HUES48 (cell line): ENCODE data around the gene LRRC45.

Experiments used
- H3K27ac ChIP-seq: one replicate; pipeline ENCODE4 v1.7.0; 2013; ENCODE audit warnings: low read depth, low read length, inconsistent platforms
- H3K27me3 ChIP-seq: 2 replicates; pipeline ENCODE4 v1.6.1; 2013; ENCODE audit warnings: mild to moderate bottlenecking, low read length; ENCODE audit not compliant: control insufficient read depth, insufficient read depth
- H3K36me3 ChIP-seq: 2 replicates; pipeline ENCODE4 v1.6.1; 2013; ENCODE audit warnings: low read length; ENCODE audit not compliant: control insufficient read depth, insufficient read depth
- H3K4me1 ChIP-seq: 2 replicates; pipeline ENCODE4 v1.6.1; 2013; ENCODE audit warnings: mild to moderate bottlenecking, low read length; ENCODE audit not compliant: control insufficient read depth, insufficient read depth
- H3K4me3 ChIP-seq: 2 replicates; pipeline ENCODE4 v1.5.1; 2013; ENCODE audit warnings: mild to moderate bottlenecking, low read depth, low read length
- H3K9ac ChIP-seq: 2 replicates; pipeline ENCODE4 v1.6.1; 2013; ENCODE audit warnings: mild to moderate bottlenecking, low read depth, low read length, moderate library complexity
- H3K9me3 ChIP-seq: 2 replicates; pipeline ENCODE4 v1.6.1; 2013; ENCODE audit warnings: low read length; ENCODE audit not compliant: control insufficient read depth, insufficient read depth

The LRRC45 gene

DNA sequence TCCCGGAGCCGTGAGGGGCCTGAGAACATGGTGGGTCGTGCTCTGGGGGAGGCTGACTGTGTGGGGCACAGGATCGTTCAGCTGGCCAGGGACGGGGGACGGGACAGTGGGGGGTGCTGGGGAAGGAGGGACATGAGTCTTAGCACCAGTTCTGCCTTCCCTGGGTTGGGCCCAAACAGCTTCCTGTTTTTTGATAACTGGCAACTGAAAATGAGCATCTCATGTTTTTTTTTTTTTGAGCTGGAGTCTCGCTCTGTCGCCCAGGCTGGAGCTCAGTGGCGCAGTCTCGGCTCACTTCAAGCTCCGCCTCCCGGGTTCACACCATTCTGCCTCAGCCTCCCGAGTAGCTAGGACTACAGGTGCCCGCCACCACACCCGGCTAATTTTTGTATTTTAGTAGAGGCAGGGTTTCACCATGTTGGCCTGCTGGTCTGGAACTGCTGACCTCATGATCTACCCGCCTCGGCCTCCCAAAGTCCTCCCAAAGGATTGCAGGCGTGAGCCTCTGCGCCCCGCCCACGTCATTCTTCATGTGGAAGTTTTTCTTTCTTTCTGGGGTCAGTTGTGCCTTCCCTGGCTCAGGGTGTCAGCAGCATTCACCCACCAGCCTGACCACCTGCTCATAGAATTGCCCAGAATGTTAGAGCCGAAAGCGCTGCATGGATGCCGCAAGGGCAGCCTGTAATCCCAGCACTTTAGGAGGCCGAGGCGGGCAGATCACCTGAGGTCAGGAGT lies 39.3 kb upstream of the LRRC45 start:
- Histone ChIP-seq H3K4me1 (no peaks in the 10 kb centered on the region), H3K36me3 (peaks cover 46% of the 10 kb centered on the region), H3K27ac (no peak overlapping the region), H3K27me3 (no peaks in the 10 kb centered on the region), H3K9ac (no peak overlapping the region), H3K9me3 (no peaks in the 10 kb centered on the region), H3K4me3 (no peak overlapping the region)

DNA sequence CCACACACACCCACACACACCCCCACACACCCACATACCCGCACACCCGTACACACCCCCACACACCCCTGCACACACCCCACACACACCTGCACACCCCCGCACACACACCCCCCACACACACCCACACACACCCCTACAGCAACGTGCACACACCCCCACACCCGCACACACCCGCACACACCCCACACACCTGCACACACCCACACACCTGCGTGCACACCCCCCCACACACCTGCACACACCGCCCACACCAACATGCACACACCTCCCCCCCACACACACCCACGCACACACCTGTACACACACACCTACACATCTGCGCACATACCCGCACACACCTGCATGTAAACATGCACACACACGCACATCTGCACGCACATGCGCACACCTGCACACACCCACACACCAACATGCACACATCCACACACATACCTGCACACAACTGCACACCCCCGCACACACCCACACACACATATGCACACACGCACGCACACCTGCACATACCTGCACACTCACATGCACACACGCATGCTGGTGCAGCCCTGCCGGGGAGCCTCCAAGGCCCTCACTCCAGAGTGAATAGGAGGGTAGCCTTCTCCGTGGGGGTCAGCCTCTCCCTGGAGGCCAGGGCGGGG lies 38.2 kb upstream of the LRRC45 start:
- Histone ChIP-seq H3K9me3 (no peaks in the 10 kb centered on the region), H3K36me3 (peaks cover 40% of the 10 kb centered on the region), H3K9ac (no peak overlapping the region), H3K4me1 (no peaks in the 10 kb centered on the region), H3K4me3 (no peak overlapping the region), H3K27ac (no peak overlapping the region), H3K27me3 (no peaks in the 10 kb centered on the region)

DNA sequence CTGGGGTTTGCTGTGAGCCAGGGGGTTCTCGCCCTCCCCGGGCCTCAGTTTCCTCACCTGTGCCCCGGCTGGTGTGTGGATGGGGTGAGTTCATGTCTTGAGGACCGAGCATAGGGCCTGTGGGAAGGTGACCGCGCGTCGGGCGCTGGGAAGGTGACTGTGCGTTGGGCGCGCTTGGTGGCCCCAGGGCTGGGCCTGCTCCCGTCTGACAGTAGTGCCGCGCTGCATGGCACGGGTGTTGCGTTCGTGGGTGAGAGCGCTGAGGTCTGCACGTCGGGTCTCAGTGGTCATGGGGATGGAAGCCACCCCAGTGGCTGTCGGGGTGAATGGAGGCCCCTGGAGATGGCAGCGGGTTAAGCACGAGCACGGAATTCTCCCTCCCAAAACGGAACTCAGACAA lies 36.5 kb upstream of the LRRC45 start:
- peaks cover 35% of the 10 kb centered on the region for H3K36me3 ChIP-seq

DNA sequence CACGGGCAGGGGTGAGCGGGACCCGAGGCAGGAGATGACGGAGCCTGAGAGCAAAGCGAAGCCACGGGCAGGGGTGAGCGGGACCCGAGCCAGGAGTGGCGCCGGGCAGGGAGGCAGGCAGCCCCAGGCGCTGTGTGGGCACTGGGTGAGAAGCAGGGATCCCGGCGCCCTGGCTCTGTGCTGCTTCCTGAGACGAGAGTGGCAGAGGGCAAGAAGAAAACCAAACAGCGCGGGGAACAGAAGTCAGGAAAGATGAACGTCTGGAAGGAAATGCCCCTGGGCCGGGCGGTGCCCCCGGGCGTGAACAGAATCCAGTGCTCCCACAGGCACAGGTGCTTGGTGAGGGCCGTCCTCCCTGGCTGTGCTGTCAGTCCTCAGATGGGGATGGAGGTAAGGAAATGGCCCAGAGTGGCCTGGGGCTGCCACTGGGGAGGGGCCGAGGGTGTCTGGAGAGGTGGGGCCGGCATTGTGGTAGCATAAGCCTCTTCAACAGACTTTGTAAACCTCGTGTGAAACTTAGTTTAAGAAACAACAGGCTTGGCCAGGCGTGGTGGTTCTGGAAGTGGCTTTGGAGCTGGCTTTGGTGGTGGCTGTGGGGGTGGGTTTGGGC lies 35.8 kb upstream of the LRRC45 start:
- no peak overlapping the region for H3K9ac ChIP-seq
- no peaks in the 10 kb centered on the region for H3K27me3 ChIP-seq
- no peak overlapping the region for H3K4me3 ChIP-seq
- no peak overlapping the region for H3K27ac ChIP-seq
- peaks cover 9% of the 10 kb centered on the region for H3K4me1 ChIP-seq
- no peaks in the 10 kb centered on the region for H3K9me3 ChIP-seq
- peaks cover 34% of the 10 kb centered on the region for H3K36me3 ChIP-seq

More for the DNA sequence above, 36.5 kb upstream of the LRRC45 start:
- Histone ChIP-seq H3K4me3 (no peak overlapping the region), H3K9me3 (no peaks in the 10 kb centered on the region), H3K27me3 (no peaks in the 10 kb centered on the region), H3K4me1 (peaks cover 3% of the 10 kb centered on the region), H3K27ac (no peak overlapping the region), H3K9ac (no peak overlapping the region)

DNA sequence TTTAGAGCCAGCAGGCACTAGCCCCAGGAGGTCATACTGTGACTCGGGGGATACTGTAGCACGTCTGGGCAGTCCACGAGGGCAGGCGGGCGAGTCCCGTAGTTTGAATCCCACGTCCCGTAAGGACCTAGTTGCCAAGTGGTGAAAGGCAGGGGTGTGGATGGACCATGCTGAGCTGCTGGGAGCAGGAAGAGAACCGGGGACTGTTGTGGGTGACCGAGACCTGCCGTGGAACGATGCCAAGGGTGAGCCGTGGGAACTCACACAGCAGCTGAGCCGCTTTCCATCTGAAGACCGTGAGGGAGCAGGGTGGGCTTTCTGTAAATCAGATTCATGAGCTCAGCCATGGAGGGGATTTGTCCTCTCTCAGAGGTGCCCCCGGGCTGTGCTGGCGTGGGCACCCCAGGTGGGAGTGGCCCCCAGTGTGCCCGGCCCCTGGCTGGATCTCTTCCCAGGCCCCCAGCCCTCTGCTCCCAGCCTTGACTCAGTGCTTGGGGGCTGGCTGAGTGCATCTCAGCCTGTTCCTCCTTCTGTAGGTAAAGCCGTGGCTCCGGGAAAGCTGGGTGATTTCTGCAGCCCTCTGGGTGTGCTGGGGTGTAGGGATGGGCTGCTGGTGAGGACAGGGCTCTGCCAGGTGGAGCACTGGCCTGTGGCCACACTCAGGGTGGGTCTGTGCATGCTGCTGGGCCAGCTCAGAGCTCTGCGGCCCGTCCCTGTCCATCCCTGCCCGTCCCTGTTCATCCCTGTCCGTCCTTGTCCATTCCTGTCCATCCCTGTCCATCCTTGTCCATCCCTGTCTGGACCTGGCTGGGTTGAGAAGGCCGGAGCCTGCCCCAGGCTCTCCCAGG lies 32.0 kb upstream of the LRRC45 start:
- no peaks in the 10 kb centered on the region for H3K9me3 ChIP-seq
- no peak overlapping the region for H3K9ac ChIP-seq
- H3K27ac ChIP-seq: no peak overlapping the region
- peaks cover 14% of the 10 kb centered on the region for H3K36me3 ChIP-seq
- peaks cover 16% of the 10 kb centered on the region for H3K4me1 ChIP-seq
- no peaks in the 10 kb centered on the region for H3K27me3 ChIP-seq
- no peak overlapping the region for H3K4me3 ChIP-seq

DNA sequence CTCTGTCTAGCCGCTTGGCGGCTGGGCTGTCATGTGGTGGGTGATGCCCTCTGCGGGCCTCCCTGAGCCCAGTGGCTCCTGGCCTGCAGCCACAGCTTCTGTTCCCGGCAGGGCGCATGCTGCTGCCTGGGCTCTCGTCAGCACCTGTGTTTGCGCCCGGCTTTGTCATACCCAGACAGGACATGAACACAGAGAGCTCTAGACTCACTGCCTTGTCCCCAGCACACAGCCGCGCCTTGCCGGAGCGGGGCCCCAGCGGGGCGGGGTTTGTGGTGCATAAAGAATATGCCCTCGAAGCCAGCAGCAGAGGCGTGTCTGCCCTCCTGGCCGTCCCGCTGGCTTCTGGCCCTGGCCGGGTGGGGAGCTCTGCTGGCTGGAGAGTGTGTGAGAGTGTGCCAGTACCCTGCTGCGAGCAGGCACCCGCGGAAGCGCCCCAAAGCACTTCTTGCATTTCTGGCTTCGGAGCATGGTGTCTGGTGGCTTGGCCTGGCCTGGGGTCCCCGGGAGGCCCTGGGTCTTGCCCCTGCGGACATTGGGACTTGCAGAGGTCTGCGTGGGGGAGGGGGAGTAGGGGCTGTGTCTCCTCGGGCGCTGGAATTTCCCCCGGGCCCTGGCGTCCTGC lies 31.3 kb upstream of the LRRC45 start:
- no peak overlapping the region for H3K9ac ChIP-seq
- H3K27me3 ChIP-seq: no peaks in the 10 kb centered on the region
- H3K4me3 ChIP-seq: no peak overlapping the region
- peak overlapping the region; percentile 64 for H3K27ac ChIP-seq
- peaks cover 16% of the 10 kb centered on the region for H3K4me1 ChIP-seq
- no peaks in the 10 kb centered on the region for H3K9me3 ChIP-seq
- H3K36me3 ChIP-seq: peaks cover 9% of the 10 kb centered on the region; the same call in 1 of the 2 replicates

DNA sequence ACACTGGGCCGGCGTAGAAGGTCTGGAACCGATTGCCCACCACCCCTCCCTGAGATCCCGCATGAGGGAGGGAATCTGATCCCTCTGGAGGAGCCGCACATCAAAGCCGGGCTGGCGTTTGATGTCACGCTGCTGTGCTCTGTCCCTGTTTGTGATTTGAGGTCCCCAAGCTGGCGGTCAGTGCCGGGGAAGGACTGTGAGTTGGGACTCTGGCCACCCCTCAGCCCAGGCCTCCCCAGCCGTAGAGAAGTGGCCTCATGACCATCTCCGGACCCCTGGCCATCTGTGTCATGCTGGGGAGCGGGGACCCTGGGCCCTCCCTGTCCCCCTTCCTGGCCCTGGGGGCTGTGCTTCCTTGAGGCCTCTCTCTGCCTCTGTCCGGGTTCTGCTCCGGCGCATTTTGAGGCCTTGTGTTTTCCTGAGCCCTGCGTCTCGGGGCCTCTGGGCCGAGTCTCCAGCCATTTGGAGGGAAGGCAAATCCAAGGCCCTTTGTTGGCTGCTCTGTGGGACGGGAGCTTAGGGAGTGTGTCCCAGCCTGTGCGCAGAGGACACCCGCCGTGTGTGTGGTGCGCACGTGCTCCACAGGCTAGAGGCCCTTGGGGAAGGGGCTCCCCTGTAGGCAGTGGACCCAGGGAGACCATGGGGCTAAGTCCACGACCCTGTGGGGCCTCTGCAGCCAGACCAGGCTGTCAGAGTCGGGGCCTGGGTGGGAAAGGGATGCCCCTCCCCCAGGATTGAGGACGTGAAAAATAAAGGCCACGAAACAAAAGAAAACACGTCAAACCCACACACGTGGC lies 30.6 kb upstream of the LRRC45 start:
- H3K27me3 ChIP-seq: no peaks in the 10 kb centered on the region
- no peaks in the 10 kb centered on the region for H3K9me3 ChIP-seq
- H3K4me3 ChIP-seq: no peak overlapping the region
- H3K27ac ChIP-seq: peak overlapping the region; percentile 64
- no peak overlapping the region for H3K9ac ChIP-seq
- H3K36me3 ChIP-seq: peaks cover 8% of the 10 kb centered on the region; the same call in 1 of the 2 replicates
- peaks cover 16% of the 10 kb centered on the region for H3K4me1 ChIP-seq

DNA sequence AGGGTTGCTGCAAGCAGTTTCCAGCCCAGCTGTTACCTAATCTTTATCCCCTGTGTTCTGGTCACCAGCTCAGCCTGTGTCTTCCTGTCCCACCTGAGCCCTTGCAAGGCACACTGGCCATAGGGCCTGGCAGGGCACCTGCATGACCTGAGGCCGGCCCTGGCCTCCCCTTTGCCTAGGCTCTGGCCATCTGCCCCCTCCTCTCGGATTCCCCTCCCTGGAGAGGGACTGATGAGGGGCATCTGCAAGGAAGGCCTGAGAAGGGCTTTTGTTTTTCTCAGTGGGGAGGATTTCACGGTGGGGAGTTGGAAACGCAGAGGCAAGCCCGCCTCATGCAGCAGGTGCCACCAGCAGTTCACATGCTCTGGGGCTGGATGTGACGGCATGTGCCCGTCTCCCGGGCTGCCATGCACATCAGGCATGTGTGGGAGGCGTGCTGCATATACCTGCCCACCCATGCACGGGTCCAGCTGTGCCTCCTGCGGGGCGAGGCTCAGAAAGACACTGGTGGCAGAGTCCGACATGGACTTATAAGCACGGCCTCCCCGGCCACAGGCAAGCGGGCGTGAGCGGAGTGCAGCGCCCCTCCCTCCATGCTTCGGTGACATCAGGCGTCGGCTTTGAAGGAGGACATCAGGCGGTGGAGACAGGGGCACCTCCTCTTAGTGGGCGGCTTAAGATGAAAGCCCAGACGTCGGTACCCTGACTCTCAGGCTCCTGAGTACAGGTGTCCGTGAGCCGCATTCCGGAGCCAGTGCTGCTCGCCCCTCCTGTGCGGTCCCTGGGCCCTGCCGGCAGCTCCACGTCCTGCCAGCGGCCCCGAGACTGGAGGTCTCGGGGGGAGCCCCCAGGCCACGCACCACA lies 29.1 kb upstream of the LRRC45 start:
- Histone ChIP-seq H3K4me3 (no peak overlapping the region), H3K9me3 (no peaks in the 10 kb centered on the region), H3K4me1 (peaks cover 16% of the 10 kb centered on the region), H3K27me3 (no peaks in the 10 kb centered on the region), H3K36me3 (peaks cover 7% of the 10 kb centered on the region; the same call in 1 of the 2 replicates), H3K27ac (no peak overlapping the region), H3K9ac (no peak overlapping the region)

DNA sequence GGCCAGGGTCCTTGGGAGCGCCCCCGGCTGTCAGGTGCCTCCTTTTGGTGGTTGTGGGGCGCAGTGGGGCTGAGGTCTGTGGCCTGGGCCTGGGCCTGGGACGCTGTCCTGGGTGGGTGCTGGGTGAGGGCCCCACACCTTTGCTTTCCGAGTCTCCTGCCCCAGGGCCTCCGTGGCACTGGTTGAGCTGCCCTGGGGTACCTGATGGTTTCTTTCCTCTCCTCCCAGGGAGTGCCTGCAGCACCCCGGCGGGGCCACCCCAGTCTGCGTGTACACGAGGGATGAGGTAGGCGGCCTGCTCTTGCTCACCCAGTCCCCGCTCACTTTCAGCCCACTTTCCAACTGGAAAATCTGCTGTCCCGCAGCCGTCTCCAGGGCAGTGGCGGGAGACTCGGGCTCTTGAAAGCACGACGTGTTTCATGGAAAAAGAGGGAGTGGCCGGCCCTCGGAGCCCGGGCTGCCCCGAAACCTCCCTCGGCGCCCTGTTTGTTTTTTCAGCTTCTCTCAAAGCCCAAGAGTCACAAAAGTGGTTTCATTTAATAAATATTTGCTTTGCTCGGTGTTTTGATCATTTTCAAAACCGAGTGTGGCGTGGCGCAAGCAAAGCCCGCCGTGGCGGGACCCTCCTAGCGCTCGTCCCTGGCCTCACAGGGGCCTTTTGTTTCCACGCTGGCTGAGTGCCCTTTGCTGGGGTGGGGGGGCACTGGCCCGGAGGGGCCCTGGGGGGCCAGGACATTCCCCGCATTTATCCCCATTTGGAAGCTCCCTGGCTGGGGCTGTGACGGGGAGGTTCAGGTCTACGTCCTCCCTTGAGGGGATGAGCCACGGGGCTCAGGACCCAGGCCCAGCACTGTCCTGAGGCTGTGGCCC lies 28.3 kb upstream of the LRRC45 start:
- Histone ChIP-seq H3K9ac (no peak overlapping the region), H3K4me3 (no peak overlapping the region), H3K4me1 (peaks cover 16% of the 10 kb centered on the region), H3K36me3 (peaks cover 7% of the 10 kb centered on the region; the same call in 1 of the 2 replicates), H3K27ac (no peak overlapping the region), H3K9me3 (no peaks in the 10 kb centered on the region), H3K27me3 (no peaks in the 10 kb centered on the region)
